ENCODE data around the gene LEFTY1.

The LEFTY1 gene

GRCh38 chr1:225860876-225861441 is 28.0 kb downstream of the LEFTY1 start:
- no peaks in the 10 kb centered on the region for H3K9me3 ChIP-seq
- H3K27me3 ChIP-seq = no peaks in the 10 kb centered on the region
- no peak for TF ChIP-seq CTCF (IDR thresholded peaks at IDR 0.05)
- H3K4me3 ChIP-seq = no peak overlapping the region
- H3K27ac ChIP-seq = no peak overlapping the region
- H3K36me3 ChIP-seq = peaks cover 62 to 99% (median 76%) of the 10 kb centered on the region in 3 donors
- intact Hi-C loops (cut with DNase I; ENCODE audit: low total_unique reads) = no loop called here
- H3K4me1 ChIP-seq = peaks cover 0 to 17% (median 2%) of the 10 kb centered on the region in 4 donors
- DNase-seq = no peak

- DNase-seq = no peak
- Histone ChIP-seq H3K27me3 (no peaks in the 10 kb centered on the region), H3K36me3 (peaks cover 55 to 99% (median 76%) of the 10 kb centered on the region in 3 donors), H3K4me1 (peaks cover 0 to 17% (median 2%) of the 10 kb centered on the region in 4 donors), H3K9me3 (no peaks in the 10 kb centered on the region), H3K27ac (no peak overlapping the region), H3K4me3 (no peak overlapping the region)
- TF ChIP-seq CTCF (IDR thresholded peaks at IDR 0.05) = no peak
- intact Hi-C loops (cut with DNase I; ENCODE audit: low total_unique reads) = no loop called here
Observed at GRCh38 chr1:225860107-225860506, 28.8 kb downstream of the LEFTY1 start.

DNA sequence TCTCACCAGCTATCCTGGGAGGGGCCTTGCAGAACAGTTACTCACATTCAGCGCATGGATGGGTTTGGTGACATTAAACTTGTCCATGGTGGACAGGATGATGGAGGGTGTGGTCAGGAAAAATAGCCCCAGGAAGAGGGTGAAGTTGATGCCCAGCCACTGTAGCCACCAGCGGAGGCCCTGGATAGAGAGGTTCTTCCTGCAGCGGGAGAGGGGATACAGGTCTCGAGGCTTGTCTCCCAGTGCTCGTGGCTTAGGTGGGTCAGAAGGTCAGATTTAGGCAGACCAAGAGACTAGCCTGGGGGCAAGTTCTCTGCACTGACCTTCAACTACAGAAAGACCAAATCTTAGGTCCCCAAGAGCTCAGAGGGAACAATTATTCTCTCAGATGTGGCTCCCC is 29.8 kb downstream of the LEFTY1 start:
- Histone ChIP-seq H3K4me3 (no peak overlapping the region), H3K27me3 (no peaks in the 10 kb centered on the region), H3K36me3 (peaks cover 58 to 99% (median 78%) of the 10 kb centered on the region in 3 donors), H3K9me3 (no peaks in the 10 kb centered on the region), H3K27ac (no peak overlapping the region), H3K4me1 (peaks cover 0 to 15% (median 2%) of the 10 kb centered on the region in 4 donors)
- intact Hi-C loops (cut with DNase I; ENCODE audit: low total_unique reads) = no loop called here
- no peak for DNase-seq
- TF ChIP-seq CTCF (IDR thresholded peaks at IDR 0.05) = no peak

DNA sequence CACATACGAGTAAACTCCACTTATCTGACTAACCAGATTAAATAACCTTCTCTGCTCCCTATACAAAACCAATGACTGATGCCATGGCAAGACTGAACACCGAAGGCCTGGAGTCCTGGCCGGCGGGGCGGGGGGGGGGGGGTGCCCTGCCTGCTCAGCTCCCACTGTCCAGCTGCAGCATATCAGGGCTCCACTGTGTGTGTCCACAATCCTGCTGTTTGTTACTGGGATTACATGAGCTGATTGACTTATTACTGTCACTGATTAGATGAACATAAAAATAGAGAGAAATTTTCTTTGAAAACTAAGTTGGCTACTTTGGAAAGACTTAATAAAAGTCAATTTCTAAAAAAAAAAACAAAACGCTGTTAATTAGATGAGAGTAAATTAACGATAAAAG is 31.7 kb downstream of the LEFTY1 start:
- Histone ChIP-seq H3K4me3 (no peak overlapping the region), H3K36me3 (peaks cover 63 to 99% (median 89%) of the 10 kb centered on the region in 3 donors), H3K9me3 (no peaks in the 10 kb centered on the region), H3K27me3 (no peaks in the 10 kb centered on the region), H3K27ac (no peak overlapping the region), H3K4me1 (no peaks in the 10 kb centered on the region)
- intact Hi-C loops (cut with DNase I; ENCODE audit: low total_unique reads) = no loop called here
- no peak for TF ChIP-seq CTCF (IDR thresholded peaks at IDR 0.05)
- DNase-seq = no peak

- TF ChIP-seq CTCF (IDR thresholded peaks at IDR 0.05) = no peak
- Histone ChIP-seq H3K4me1 (no peaks in the 10 kb centered on the region), H3K9me3 (no peaks in the 10 kb centered on the region), H3K4me3 (no peak overlapping the region), H3K27ac (no peak overlapping the region), H3K36me3 (peaks cover 56 to 99% (median 79%) of the 10 kb centered on the region in 3 donors), H3K27me3 (no peaks in the 10 kb centered on the region)
- intact Hi-C loops (cut with DNase I; ENCODE audit: low total_unique reads) = no loop called here
- DNase-seq = no peak
Observed at GRCh38 chr1:225855503-225856300, 33.2 kb downstream of the LEFTY1 start.
